GM20000 (cell line): Measurements from ENCODE around the gene ARAP1.

ENCODE experiments used
- DNase-seq: peaks from one replicate; pipeline ENCODE4 v3.0.0; 2012; ENCODE audit warnings: low spot score
- CTCF ChIP-seq: IDR thresholded peaks from 2 replicates; pipeline ENCODE4 v1.5.1; 2012; ENCODE audit warnings: mild to moderate bottlenecking, control low read depth; ENCODE audit errors: extremely low read depth, missing control alignments

Gene ARAP1

DNA sequence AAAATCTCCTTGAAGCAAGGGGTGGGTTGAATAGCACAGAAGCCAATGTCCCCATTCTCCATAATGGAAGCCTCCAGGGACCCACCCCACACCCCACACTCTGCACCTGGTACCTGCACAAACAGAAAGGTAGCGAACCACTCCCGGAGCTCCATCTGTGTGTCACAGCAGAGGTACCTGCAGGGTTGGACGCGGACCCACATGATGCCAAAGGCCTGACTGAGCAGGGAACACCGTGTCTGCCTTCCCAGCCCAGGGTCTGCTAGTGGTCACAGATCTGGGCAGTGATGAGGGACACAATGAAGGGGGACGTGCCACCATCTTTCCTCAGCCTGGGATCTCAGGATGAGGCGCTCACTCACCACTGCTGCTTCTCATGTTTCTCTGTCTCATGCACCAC, 64.9 kb downstream of the ARAP1 start:
- no peak for DNase-seq
- TF ChIP-seq CTCF, result no peak

DNA sequence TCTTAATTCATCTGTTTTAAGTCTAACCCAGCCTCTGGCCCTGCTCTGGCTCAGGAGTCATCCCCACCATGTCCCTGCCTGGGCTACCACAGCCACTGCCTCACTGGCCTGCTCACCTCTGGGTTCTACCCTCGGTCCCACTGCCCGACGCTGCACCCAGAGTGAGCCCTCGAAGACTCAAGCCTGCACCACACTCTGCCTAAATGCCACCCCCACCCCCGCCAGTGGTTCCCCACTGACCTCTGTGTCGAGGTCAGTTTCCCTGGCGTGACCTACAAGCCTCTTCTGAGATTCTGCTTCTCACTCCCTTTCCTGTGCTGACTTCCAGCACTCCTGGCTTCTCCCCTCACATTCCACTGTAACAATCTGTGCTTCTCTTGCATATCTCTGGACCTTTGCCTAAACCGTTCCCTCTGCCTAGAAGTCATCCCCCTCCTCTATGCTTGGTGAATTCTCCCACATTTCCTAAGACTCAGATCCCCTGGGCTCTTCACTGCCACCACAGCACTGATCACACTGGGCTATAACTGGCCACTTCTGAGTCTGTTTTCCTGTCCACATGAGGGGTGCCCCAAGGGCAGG, 65.5 kb downstream of the ARAP1 start:
- DNase-seq, result no peak
- TF ChIP-seq CTCF, result no peak

- TF ChIP-seq CTCF, result no peak
- DNase-seq, result no peak
Measured at GRCh38 chr11:72685560-72686480, 66.4 kb downstream of the ARAP1 start.

GRCh38 chr11:72684236-72684912, 67.8 kb downstream of the ARAP1 start:
- peak; percentile 60 for TF ChIP-seq CTCF
- DNase-seq, result peak; percentile 73

DNA sequence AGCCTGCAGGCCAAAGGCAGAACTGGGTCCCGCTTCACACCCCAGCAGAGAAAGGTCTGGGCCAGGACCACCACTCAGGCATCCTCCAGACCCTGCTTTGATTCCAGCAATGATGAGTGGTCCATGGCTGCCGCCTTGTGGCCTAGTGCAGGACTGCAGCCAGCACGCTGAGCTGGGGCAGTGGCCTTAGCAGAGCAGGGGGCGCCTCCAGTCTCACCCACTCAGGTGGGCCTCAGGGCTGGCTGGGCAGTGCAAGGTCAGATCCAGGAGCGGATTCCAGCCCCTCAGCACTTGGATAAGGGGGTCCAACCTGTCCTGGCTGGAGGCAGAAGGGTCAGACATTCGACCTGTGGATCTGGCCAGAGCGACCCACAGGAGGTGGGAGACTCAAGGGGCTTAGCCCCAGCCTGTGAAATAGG, 68.4 kb downstream of the ARAP1 start:
- peak; percentile 81 for DNase-seq
- peak; percentile 94 for TF ChIP-seq CTCF

DNA sequence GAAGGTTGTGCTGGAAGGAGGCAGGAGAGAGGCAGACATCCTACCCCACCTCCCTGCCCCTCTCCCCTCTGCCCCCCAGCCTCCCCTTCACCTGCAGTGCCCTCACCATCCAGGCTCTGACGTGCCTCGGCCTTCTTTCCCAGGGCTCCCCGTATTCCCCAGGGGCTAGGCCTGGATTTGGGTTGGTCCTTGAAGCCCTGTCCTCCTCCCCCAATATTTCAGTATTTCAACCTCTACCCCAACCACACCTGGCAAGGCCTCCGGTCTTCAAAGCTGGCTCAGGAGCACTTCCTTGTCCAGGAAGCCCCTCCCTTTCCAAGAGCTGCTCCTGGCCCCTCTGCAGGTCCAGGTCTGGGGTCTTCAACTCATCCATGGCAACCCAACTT, 69.4 kb downstream of the ARAP1 start:
- DNase-seq, result no peak
- no peak for TF ChIP-seq CTCF

DNA sequence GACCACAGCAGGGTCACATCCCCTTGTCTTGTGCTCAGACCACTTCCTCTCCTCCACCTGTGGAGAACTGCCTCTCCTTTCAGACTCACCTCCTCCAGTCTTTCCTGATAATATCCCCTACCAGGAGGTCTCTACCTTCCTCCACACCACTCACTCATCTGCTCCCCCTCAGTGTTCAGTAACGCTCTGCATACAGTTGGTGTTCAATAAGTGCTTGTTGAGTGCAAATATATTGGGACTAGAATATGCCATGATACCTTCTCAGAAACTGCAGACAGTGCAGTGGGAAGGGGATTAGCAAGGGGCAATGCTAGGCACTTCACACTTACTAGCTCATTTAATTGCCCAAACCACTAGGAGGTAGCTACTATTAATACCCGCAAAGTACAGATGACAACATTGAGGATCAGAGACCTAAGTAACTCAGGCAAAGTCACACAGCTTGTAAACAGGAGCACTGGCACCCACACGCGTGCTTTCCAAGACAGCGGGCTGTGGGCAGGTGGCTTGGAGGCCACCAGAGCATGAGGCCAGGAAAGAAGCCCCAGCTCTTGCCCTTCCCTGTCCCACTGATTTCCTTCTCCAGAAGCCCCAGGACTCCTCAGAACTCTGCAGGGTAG, 69.9 kb downstream of the ARAP1 start:
- no peak for TF ChIP-seq CTCF
- no peak for DNase-seq
